B cell (primary cell): ENCODE results near the gene EPHA2. TPM values are rescaled to one million over a fixed set of nuclear protein-coding genes. Genes with fewer than 3 reads are reported as not detected.

Experiments used
- ATAC-seq: fragments of 200-7000 bp; cut with Tn5 transposase; one replicate; pipeline ENCODE4 v1.10.0; 2021; ENCODE audit warnings: low read depth, mild to moderate bottlenecking, moderate number of reproducible peaks, moderate library complexity
- CTCF ChIA-PET: fragments of 350-600 bp; sonication (Branson Sonifier 250); formaldehyde crosslinking; loops from one replicate; lab custom pipeline; 2021; ENCODE audit warnings: antibody characterized with exemption, inconsistent platforms; lab: Charles Lee
- POLR2A ChIA-PET: fragments of 350-600 bp; sonication (Branson Sonifier 250); formaldehyde crosslinking; loops from one replicate; lab custom pipeline; 2021; ENCODE audit warnings: antibody characterized with exemption; lab: Charles Lee
- DNase-seq: peaks from one replicate; pipeline ENCODE4 v3.0.0; 2013
- H2AFZ ChIP-seq: 2 replicates; pipeline ENCODE4 v1.6.1; 2012; ENCODE audit warnings: mild to moderate bottlenecking, low read depth, low read length; ENCODE audit not compliant: insufficient read depth, poor library complexity, severe bottlenecking
- H3K27ac ChIP-seq, 2 donors: 1 replicate in 1 of 2; 2 replicates in 1 of 2; pipeline ENCODE4 v1.5.1; 2012 to 2013; ENCODE audit warnings: low read length in 2 of 2, mild to moderate bottlenecking in 2 of 2, moderate library complexity in 1 of 2
- H3K27me3 ChIP-seq, 4 experiments: fragments of 200-600 bp in 1 of 4; sonication (generic) in 1 of 4; replicated peaks in 1 of 4; 1 replicate in 2 of 4; 2 replicates in 2 of 4; pipeline versions ENCODE4 v1.6.1 to v1.7.0; 2013 to 2016; ENCODE audit warnings: low read length in 3 of 4, mild to moderate bottlenecking in 2 of 4, mixed read lengths in 1 of 4, moderate library complexity in 1 of 4; ENCODE audit not compliant: insufficient read depth in 4 of 4, control insufficient read depth in 3 of 4; ENCODE audit errors: control extremely low read depth in 1 of 4
- H3K36me3 ChIP-seq, 2 experiments: replicated peaks in 1 of 2; 1 replicate in 1 of 2; 2 replicates in 1 of 2; pipeline versions ENCODE4 v1.6.1 to v1.7.1; 2013; ENCODE audit warnings: low read length in 1 of 2; ENCODE audit not compliant: insufficient read depth in 2 of 2, control insufficient read depth in 1 of 2; ENCODE audit errors: control extremely low read depth in 1 of 2, extremely low read depth in 1 of 2
- H3K4me1 ChIP-seq, 2 donors: fragments of 200-600 bp in 1 of 2; sonication (generic) in 1 of 2; 1 replicate in 1 of 2; 2 replicates in 1 of 2; pipeline versions ENCODE4 v1.5.1 to v1.6.1; 2013 to 2017; ENCODE audit warnings: low read length in 2 of 2; ENCODE audit not compliant: control insufficient read depth in 2 of 2, insufficient read depth in 2 of 2
- H3K4me2 ChIP-seq: replicated peaks from 2 replicates; pipeline ENCODE3; 2012; ENCODE audit warnings: mild to moderate bottlenecking, low read depth, low read length; ENCODE audit not compliant: poor library complexity, severe bottlenecking
- H3K4me3 ChIP-seq, 5 experiments: fragments of 200-600 bp in 1 of 5; sonication (generic) in 1 of 5; 1 replicate in 3 of 5; 2 replicates in 2 of 5; pipeline versions ENCODE4 v1.5.1 to v1.7.0; 2011 to 2016; ENCODE audit warnings: low read length in 4 of 5, mild to moderate bottlenecking in 4 of 5, low read depth in 2 of 5, control low read depth in 1 of 5, moderate library complexity in 1 of 5; ENCODE audit not compliant: insufficient read depth in 1 of 5; ENCODE audit errors: control extremely low read depth in 1 of 5, extremely low read depth in 1 of 5
- H3K79me2 ChIP-seq: fragments of 200-600 bp; sonication (generic); one replicate; pipeline ENCODE4 v1.6.0; 2016; ENCODE audit warnings: low read length; ENCODE audit not compliant: control insufficient read depth, insufficient read depth
- H3K9ac ChIP-seq: fragments of 200-600 bp; sonication (generic); 2 replicates; pipeline ENCODE4 v1.6.1; 2017; ENCODE audit warnings: mild to moderate bottlenecking, low read length, moderate library complexity
- H3K9me3 ChIP-seq, 3 donors: one replicate each; pipeline versions ENCODE4 v1.6.1 to v1.7.1; 2013; ENCODE audit warnings: low read length in 2 of 3; ENCODE audit not compliant: control insufficient read depth in 2 of 3, insufficient read depth in 1 of 3; ENCODE audit errors: control extremely low read depth in 1 of 3
- H4K20me1 ChIP-seq: 2 replicates; pipeline ENCODE4 v1.6.0; 2012; ENCODE audit warnings: mild to moderate bottlenecking, low read length; ENCODE audit not compliant: insufficient read depth, control insufficient read depth, poor library complexity, severe bottlenecking
- H3K27ac Mint-ChIP-seq: one replicate; pipeline ENCODE4 v1.8.0; 2021; ENCODE audit warnings: mixed read lengths
- H3K27me3 Mint-ChIP-seq: one replicate; pipeline ENCODE4 v1.8.0; 2021; ENCODE audit warnings: mixed read lengths
- H3K4me1 Mint-ChIP-seq: one replicate; pipeline ENCODE4 v1.8.0; 2021; ENCODE audit warnings: mixed read lengths
- H3K4me3 Mint-ChIP-seq: one replicate; pipeline ENCODE4 v1.8.0; 2021; ENCODE audit warnings: mixed read lengths
- H3K9me3 Mint-ChIP-seq: one replicate; pipeline ENCODE4 v1.8.0; 2022; ENCODE audit warnings: mixed read lengths; ENCODE audit not compliant: insufficient read depth
- EZH2 ChIP-seq: IDR thresholded peaks from 2 replicates; pipeline ENCODE4 v1.6.1; 2012; ENCODE audit warnings: borderline replicate concordance, low read depth, mild to moderate bottlenecking, moderate library complexity, low read length; ENCODE audit not compliant: insufficient read depth, poor library complexity, severe bottlenecking
- WGBS: methylation state at CpG from one replicate; pipeline ENCODE4 v1.1.5; 2013; ENCODE audit warnings: missing lambda C conversion rate; ENCODE audit not compliant: insufficient coverage; 5-methylcytosine and 5-hydroxymethylcytosine counted together
- intact Hi-C: fragments of 100-400 bp; cut with micrococcal nuclease; formaldehyde crosslinking; loops from one replicate; pipeline ENCODE4 v1.10.0; 2022
- polyA plus RNA-seq: library from polyadenylated mRNA; depleted of rRNA; stranded (reverse); fragments of >200 nt; gene quantifications from 2 replicates; pipeline ENCODE4 v1.2.3, GENCODE V29; 2012
- total RNA-seq, 2 donors: library from RNA; stranded (reverse); fragments of 120-200 nt in 1 of 2; gene quantifications; 1 replicate in 1 of 2; 2 replicates in 1 of 2; pipeline versions ENCODE4 v1.2.3 to v1.2.4, GENCODE V29; 2013 to 2022
- TF ChIP-seq, protein P1 (sequence below): fragments of 200-600 bp; IDR thresholded peaks from one replicate; pipeline ENCODE4 v1.8.0; 2022; ENCODE audit warnings: antibody characterized with exemption, mild to moderate bottlenecking

EPHA2 gene
- total and polyA plus RNA-seq, 2 donors (not counting 1 experiment from before 2014, with no cell fraction given) = 0.12 TPM; not detected in 1

GRCh38 chr1:16184557-16185303, 28.9 kb upstream of the EPHA2 start:
- Mint-ChIP-seq H3K4me3 (no peak overlapping the region), H3K9me3 (no peaks in the 10 kb centered on the region), H3K27me3 (peaks cover 16% of the 10 kb centered on the region), H3K4me1 (peaks cover 2% of the 10 kb centered on the region), H3K27ac (no peak overlapping the region)
- ChIA-PET POLR2A (no interaction called here), CTCF (interaction anchor here (0.5 to 12.1 kb wide), 4 partner anchors 21 to 105 kb away, joined by 3 to 237 read pairs (median 4); no protein-coding TSS in a partner anchor)
- intact Hi-C loops = no loop called here
- WGBS = 92% methylated on average over 8 of the region's 10 CpGs
- H3K36me3 ChIP-seq = no peaks in the 10 kb centered on the region
- H3K79me2 ChIP-seq = no peaks in the 10 kb centered on the region
- no peaks in the 10 kb centered on the region for H3K9me3 ChIP-seq
- no peak overlapping the region for H3K4me2 ChIP-seq
- TF ChIP-seq EZH2 = no peak
- TF ChIP-seq, protein P1, sequence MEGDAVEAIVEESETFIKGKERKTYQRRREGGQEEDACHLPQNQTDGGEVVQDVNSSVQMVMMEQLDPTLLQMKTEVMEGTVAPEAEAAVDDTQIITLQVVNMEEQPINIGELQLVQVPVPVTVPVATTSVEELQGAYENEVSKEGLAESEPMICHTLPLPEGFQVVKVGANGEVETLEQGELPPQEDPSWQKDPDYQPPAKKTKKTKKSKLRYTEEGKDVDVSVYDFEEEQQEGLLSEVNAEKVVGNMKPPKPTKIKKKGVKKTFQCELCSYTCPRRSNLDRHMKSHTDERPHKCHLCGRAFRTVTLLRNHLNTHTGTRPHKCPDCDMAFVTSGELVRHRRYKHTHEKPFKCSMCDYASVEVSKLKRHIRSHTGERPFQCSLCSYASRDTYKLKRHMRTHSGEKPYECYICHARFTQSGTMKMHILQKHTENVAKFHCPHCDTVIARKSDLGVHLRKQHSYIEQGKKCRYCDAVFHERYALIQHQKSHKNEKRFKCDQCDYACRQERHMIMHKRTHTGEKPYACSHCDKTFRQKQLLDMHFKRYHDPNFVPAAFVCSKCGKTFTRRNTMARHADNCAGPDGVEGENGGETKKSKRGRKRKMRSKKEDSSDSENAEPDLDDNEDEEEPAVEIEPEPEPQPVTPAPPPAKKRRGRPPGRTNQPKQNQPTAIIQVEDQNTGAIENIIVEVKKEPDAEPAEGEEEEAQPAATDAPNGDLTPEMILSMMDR = no peak
- H4K20me1 ChIP-seq = no peaks in the 10 kb centered on the region
- no peak overlapping the region for H3K9ac ChIP-seq
- peaks cover 5 to 7% of the 10 kb centered on the region in 2 donors for H3K4me1 ChIP-seq
- ATAC-seq (no peak), DNase-seq (no peak)
- no peak overlapping the region for H2AFZ ChIP-seq
- no peak overlapping the region for H3K4me3 ChIP-seq
- no peak overlapping the region for H3K27ac ChIP-seq
- H3K27me3 ChIP-seq = peaks cover 0 to 19% (median 6%) of the 10 kb centered on the region in 4 experiments
